Esophagus muscularis mucosa (tissue), 3 donors: ENCODE data around the gene PDIA5.

Experiments used
- CTCF ChIP-seq, 3 experiments: fragments of 200-600 bp in 2 of 3; fragments of 450-650 bp in 1 of 3; sonication (generic) in 2 of 3; IDR thresholded peaks; one replicate each; pipeline ENCODE4 v1.5.1; 2017 to 2019; ENCODE audit warnings: antibody characterized with exemption in 3 of 3, mild to moderate bottlenecking in 2 of 3, moderate library complexity in 1 of 3
- POLR2AphosphoS5 ChIP-seq, 2 donors: sonication (generic); formaldehyde crosslinking; IDR thresholded peaks; one replicate each; pipeline ENCODE4 v1.6.1; 2017; ENCODE audit warnings: antibody characterized with exemption in 2 of 2

GRCh38 chr3:123129092-123129491 lies 62.3 kb downstream of the PDIA5 start:
- no peak for TF ChIP-seq CTCF (IDR thresholded peaks at IDR 0.05)
- TF ChIP-seq POLR2AphosphoS5 (IDR thresholded peaks at IDR 0.05): no peak
